Colon (tissue), 2 donors: Measurements from ENCODE around the gene NFYB.
"Not testable (repeated sequence)": the region's sequence is repeated elsewhere in the genome, so short reads cannot be mapped to it uniquely, and the experiment has no call there.

ENCODE experiments used
- FAIRE-seq: peaks from 2 replicates; lab custom pipeline; 2012; peaks lifted over from hg19 to GRCh38; lab: Jason Lieb, UNC
- donor health status: control.
- donor health status: control.

Gene NFYB

GRCh38 chr12:104137902-104138796, at the start of gene NFYB:
NFYB (minus strand) TSS chr12:104138210; CDS start chr12:104135453, 2,757 bp downstream.
- no peak for FAIRE-seq

- FAIRE-seq = no peak
Measured at GRCh38 chr12:104187446-104188155, 49.6 kb upstream of the NFYB start.

- FAIRE-seq = no peak
Measured at GRCh38 chr12:104183443-104183842, 45.4 kb upstream of the NFYB start.

- no peak for FAIRE-seq
Measured at GRCh38 chr12:104182621-104183378, 44.8 kb upstream of the NFYB start.

GRCh38 chr12:104182144-104182543, 44.1 kb upstream of the NFYB start:
- FAIRE-seq = no peak

GRCh38 chr12:104181313-104181712, 43.3 kb upstream of the NFYB start:
- no peak for FAIRE-seq

- FAIRE-seq = no peak
Measured at GRCh38 chr12:104180374-104180773, 42.4 kb upstream of the NFYB start.

GRCh38 chr12:104177663-104178501, 39.9 kb upstream of the NFYB start:
- no peak for FAIRE-seq

- no peak for FAIRE-seq
Measured at GRCh38 chr12:104177336-104177662, 39.3 kb upstream of the NFYB start.

GRCh38 chr12:104175726-104176247, 37.8 kb upstream of the NFYB start:
- no peak for FAIRE-seq

- FAIRE-seq = not testable (repeated sequence)
Measured at GRCh38 chr12:104173804-104174203, 35.8 kb upstream of the NFYB start.

GRCh38 chr12:104172570-104172947, 34.5 kb upstream of the NFYB start:
- no peak for FAIRE-seq

GRCh38 chr12:104171785-104172569, 34.0 kb upstream of the NFYB start:
- no peak for FAIRE-seq

GRCh38 chr12:104168596-104168995, 30.6 kb upstream of the NFYB start:
- FAIRE-seq = no peak

GRCh38 chr12:104167519-104168458, 29.8 kb upstream of the NFYB start:
- FAIRE-seq = no peak

- no peak for FAIRE-seq
Measured at GRCh38 chr12:104166465-104166864, 28.5 kb upstream of the NFYB start.

GRCh38 chr12:104165801-104166200, 27.8 kb upstream of the NFYB start:
- no peak for FAIRE-seq

- FAIRE-seq = no peak
Measured at GRCh38 chr12:104164634-104165033, 26.6 kb upstream of the NFYB start.

GRCh38 chr12:104163631-104164030, 25.6 kb upstream of the NFYB start:
- no peak for FAIRE-seq

GRCh38 chr12:104163028-104163427, 25.0 kb upstream of the NFYB start:
- FAIRE-seq = not testable (repeated sequence)
